DMS114 treated with DMSO at 0.1 percent for 48 hours (cell line): ENCODE results near the gene FBN3.
"Not testable (repeated sequence)": the region's sequence is repeated elsewhere in the genome, so short reads cannot be mapped to it uniquely, and the experiment has no call there.

Experiments
- DNase-seq: peaks from one replicate; lab custom pipeline; 2025; ENCODE audit not compliant: unreplicated experiment; lab: John Stamatoyannopoulos, UW

The FBN3 gene

GRCh38 chr19:8149261-8150094 lies at the start of gene FBN3:
Gene FBN3, minus strand, starts transcription at chr19:8149592. Its CDS starts 2,112 bp downstream, at chr19:8147480.
- DNase-seq: no peak

GRCh38 chr19:8196271-8196927 lies 47.0 kb upstream of the FBN3 start:
- no peak for DNase-seq

DNA sequence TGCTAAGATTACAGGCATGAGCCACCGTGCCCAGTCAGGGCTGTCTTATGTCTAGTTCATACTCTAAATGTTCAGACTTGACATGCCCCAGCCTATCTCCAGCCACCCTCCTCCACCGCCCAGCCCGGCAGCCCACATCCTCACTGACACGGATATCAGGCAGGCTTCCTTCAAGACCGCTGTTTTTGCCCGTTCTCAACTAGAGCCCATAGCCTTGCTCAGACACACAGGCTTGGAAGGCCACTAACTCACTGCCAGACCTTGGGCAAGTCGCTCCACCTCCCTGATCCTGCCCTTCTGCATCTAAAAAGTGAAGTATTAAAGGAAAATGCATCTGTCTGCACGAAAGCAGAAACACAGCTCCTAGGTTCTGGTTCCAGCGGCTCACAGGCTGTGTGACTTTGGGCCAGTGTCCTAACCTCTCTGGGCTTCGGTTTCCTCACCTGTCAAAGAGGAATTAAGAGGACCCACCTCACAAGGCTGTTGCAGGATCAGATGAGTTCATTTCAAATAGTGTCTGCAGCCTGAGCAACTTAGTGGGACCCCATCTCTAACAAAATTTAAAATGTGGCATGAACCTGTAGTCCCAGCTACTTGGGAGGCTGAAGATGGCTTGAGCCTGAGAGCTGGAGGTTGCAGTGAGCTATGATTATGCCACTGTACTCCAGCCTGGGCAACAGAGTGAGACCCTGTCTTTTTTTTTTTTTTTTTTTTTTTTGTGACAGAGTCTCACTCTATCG lies 45.3 kb upstream of the FBN3 start:
- DNase-seq: no peak

GRCh38 chr19:8192221-8192820 lies 42.9 kb upstream of the FBN3 start:
- no peak for DNase-seq

DNA sequence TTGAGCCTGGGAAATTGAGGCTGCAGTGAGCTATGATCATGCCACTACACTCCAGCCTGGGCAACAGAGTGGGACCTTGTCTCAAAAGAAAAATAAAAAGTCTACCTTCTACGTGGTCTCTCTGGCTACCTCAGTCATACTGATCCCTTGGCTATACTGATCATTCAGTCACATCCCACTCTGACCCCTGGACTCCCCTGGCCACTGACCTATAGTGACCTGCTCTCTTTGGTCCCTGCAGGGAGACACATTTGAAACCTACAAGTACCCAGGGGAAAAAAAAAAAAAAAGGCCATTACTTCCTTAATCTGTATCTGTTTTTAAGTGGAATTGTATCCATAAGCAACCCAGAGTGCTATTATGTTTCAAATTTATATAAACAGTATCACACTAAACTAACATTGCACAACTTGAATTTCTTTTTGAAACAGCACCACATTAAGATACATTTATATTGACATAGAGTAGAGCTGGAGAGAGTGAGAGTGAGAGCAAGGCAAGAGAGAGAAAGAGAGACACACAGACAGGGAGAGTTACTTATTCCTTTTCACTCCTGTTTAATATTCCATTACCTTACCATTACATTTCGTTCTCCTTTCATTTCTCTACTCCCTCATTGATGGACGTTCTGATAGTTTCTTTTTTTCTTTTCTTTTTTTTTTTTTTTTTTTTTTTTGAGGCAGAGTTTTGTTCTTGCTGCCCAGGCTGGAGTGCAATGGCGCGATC lies 36.1 kb upstream of the FBN3 start:
- DNase-seq: no peak

DNA sequence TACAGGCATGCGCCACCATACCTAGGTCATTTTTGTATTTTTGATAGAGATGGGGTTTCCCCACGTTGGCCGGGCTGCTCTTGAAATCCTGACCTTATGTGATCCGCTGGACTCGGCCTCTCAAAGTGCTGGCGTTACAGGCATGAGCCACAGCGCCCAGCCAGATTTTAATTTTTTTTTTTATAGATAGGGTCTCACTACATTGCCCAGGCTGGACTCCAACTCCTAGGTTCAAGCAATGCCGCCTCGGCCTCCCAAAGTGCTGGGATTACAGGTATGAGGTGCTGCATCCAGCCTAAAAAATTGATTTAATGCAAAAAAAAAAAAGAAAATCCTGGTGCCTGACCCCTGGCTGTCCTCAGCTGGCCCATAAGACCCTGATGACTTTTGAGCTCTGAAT lies 34.9 kb upstream of the FBN3 start:
- DNase-seq: no peak

DNA sequence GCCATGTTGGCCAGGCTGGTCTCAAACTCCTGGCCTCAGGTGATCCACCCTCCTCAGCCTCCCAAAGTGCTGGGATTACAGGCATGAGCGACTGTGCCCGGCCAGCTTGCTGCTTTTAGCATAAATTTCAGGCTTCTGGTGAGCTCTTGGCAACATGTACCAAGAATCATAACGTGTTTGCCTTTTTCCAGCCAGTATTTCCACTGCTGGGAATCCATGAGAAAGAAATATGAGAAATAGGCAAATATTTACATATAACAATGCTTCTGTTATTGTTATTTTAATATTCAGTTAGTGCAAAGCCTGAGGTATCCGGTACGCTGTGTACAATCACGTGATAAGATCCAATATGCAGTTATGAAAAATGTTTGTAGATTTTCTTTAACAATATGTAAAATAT lies 30.6 kb upstream of the FBN3 start:
- no peak for DNase-seq

- no peak for DNase-seq
Measured at GRCh38 chr19:8174706-8175105, 25.3 kb upstream of the FBN3 start.

DNA sequence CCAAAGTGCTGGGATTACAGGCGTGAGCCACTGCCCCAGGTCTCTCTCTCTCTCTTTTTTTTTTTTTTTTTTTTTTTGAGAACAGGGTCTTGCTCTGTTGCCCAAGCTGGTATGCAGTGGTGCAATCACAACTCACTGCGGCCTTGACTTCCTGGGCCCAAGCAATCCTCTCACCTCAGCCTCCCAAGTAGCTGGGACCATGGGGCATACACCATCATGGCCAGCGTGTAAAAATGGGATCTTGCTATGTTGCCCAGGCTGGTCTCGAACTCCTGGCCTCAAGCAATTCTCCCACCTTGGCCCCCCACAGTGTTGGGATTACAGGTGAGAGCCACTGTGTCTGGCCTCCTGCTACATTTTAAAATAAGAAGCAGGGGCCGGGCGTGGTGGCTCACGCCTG lies 19.1 kb upstream of the FBN3 start:
- no peak for DNase-seq

GRCh38 chr19:8167985-8168384 lies 18.6 kb upstream of the FBN3 start:
- no peak for DNase-seq

- no peak for DNase-seq
Measured at GRCh38 chr19:8163759-8164158, 14.4 kb upstream of the FBN3 start.

DNA sequence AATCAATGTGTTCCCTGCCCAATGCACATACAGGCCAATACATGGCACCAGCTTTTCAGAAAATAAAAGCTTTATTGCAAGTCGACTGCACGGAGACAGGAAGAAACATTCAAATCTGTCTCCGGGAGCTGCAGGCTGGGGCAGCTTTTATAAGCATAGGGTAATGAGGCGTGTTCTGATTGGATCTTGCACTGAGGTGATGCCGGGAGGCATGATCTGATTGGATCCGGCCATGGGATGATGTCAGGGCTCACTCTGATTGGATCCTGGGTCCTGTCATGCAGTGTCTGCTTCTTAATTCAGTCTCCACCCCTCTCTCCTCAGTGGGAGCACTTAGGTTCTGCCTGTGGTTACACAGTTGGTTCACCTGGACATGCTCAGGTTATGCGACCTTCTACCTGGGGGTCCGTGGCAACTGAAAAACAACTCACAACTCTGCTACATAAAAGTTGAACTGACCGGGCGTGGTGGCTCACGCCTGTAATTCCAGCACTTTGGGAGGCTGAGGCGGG lies 11.8 kb upstream of the FBN3 start:
- DNase-seq: no peak

- DNase-seq: not testable (repeated sequence)
Measured at GRCh38 chr19:8159322-8159721, 9.9 kb upstream of the FBN3 start.

DNA sequence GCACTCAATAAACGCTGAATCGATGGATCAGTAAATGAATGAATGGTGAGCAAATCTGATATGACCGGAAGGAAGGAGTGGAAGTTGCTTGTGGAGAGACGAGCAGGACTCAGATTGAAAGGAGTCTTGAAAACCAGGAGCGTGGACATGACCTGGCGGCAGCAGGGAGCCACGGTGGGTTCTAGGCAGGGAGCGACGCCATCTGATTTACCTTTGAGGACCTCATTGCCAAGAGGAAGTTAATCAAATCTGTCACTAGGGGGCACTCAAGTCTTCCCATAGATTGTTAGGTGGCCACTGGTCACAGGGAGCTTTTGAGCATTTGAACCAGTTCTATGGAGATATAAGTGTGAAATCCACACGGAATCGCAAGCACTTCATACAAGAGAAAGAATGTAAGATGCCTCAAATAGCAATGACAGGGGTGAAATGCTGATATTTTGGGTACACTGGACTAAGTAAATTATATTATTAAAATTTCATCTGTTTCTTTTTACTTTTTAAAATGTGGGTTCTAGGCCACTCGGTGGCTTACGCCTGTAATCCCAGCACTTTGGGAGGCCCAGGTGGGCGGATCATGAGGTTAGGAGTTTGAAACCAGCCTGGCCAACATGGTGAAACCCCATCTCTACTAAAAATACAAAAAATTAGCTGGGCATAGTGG lies 9.2 kb upstream of the FBN3 start:
- DNase-seq: peak; percentile 65

DNA sequence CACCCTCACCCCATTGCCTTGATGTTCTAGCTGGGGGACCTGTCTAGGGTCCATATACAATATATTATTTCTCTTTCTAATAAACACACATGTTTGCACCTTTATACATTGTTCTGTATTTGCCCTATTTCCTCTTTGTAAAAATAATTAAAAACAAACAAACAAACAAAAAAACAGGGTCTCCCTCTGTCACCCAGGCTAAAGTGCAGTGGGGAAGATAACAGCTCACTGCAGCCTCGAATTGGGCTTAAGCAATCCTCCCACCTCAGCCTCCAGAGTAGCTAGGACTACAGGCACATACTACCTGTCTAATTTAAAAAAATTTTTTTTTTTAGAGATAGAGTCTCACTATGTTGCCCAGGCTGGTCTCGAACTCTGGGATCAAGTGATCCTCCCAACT lies 5.9 kb upstream of the FBN3 start:
- DNase-seq: no peak

GRCh38 chr19:8154014-8154413 lies 4.6 kb upstream of the FBN3 start:
- DNase-seq: not testable (repeated sequence)

- no peak for DNase-seq
Measured at GRCh38 chr19:8151767-8152035, 2.3 kb upstream of the FBN3 start.

- no peak for DNase-seq
Measured at GRCh38 chr19:8150998-8151766, 1.8 kb upstream of the FBN3 start.

DNA sequence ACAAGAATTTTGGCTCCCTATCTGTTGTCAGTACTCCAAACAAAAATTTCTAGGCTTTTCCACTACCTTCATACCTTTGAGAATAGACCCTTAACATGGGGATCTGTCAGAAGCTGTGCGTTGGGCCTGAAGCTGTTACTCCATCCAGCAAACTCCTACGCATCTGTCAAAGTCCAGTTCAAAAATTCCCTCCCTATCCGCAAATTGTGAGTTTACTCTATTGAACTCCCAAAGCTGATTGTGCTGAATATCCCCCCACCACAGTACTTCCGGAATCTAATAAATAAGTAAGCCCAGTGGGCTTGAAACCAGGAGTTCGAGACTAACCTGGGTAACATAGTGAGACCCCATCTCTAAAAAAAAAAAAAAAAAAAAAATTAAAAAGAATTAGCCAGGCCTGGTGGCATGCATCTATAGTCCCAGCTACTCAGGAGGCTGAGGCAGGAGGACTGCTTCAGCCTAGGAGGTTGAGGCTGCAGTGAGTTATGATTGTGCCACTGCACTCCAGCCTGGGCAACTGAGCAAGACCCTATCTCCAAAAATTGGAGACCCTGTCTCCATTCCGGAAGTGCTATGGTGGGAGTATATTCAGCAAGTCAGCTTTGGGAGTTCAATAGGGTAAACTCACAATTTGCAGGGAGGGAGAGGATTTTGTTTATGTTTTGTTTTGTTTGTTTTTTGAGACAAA lies 930 bp upstream of the FBN3 start:
- no peak for DNase-seq
